ENCODE data around the gene DOK5. TPM values are rescaled to one million over a fixed set of nuclear protein-coding genes. Genes with fewer than 3 reads are reported as not detected.

Gene DOK5
- total RNA-seq, 1 experiment from 2014 or later = 4.9 TPM

DNA sequence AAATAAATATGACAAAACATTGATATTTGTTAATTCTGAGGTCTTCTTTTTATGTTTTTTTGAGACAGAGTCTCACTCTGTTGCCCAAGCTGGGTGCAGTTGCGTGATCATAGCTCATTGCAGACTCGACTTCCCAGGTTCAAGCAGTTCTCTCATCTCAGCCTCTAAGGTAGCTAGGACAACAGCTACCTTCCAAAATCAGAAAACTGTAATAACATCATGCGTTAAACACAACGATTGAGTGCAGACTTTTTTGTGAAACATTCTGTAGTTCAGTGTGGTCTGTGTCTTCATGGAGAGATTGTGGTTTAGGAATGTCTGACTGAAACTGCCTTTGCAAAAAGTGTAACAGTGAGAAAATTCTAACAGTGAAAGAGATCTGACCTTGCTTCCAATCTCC is 16.1 kb upstream of the DOK5 start:
- CTCF ChIA-PET = no interaction called here
- no peaks in the 10 kb centered on the region for H3K27me3 ChIP-seq (replicated peaks; ENCODE audit: insufficient read depth, low read depth, low read length, poor library complexity)
- POLR2A ChIA-PET (ENCODE audit: low non-redundant PET) = no interaction called here
- DNase-seq (ENCODE audit: low spot score) = no peak
- H3K9me3 ChIP-seq (ENCODE audit: low read depth, low read length, poor library complexity, severe bottlenecking) = no peaks in the 10 kb centered on the region
- TF ChIP-seq, protein P1, sequence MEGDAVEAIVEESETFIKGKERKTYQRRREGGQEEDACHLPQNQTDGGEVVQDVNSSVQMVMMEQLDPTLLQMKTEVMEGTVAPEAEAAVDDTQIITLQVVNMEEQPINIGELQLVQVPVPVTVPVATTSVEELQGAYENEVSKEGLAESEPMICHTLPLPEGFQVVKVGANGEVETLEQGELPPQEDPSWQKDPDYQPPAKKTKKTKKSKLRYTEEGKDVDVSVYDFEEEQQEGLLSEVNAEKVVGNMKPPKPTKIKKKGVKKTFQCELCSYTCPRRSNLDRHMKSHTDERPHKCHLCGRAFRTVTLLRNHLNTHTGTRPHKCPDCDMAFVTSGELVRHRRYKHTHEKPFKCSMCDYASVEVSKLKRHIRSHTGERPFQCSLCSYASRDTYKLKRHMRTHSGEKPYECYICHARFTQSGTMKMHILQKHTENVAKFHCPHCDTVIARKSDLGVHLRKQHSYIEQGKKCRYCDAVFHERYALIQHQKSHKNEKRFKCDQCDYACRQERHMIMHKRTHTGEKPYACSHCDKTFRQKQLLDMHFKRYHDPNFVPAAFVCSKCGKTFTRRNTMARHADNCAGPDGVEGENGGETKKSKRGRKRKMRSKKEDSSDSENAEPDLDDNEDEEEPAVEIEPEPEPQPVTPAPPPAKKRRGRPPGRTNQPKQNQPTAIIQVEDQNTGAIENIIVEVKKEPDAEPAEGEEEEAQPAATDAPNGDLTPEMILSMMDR (conservative IDR thresholded peaks at IDR 0.05; ENCODE audit: low read depth, low read length) = no peak
- no peak for TF ChIP-seq EZH2 (IDR thresholded peaks at IDR 0.05; ENCODE audit: borderline replicate concordance, low read depth, low read length, poor library complexity, severe bottlenecking)
- H3K27ac ChIP-seq (ENCODE audit: low read depth, low read length, poor library complexity, severe bottlenecking) = no peak overlapping the region
- no peak overlapping the region for H3K4me3 ChIP-seq (ENCODE audit: low read depth, low read length, poor library complexity, severe bottlenecking)
- intact Hi-C loops (cut with micrococcal nuclease; ENCODE audit: unreplicated experiment) = loop anchor here (5.0 kb wide), 1 partner anchor 188 kb away; no protein-coding TSS in a partner anchor
- H3K4me1 ChIP-seq (ENCODE audit: insufficient read depth, low read length, poor library complexity, severe bottlenecking) = no peaks in the 10 kb centered on the region
- BruUV-seq (replicated peaks) = no TSS peak
- H3K36me3 ChIP-seq (ENCODE audit: insufficient read depth, low read length, poor library complexity, severe bottlenecking) = no peaks in the 10 kb centered on the region

DNA sequence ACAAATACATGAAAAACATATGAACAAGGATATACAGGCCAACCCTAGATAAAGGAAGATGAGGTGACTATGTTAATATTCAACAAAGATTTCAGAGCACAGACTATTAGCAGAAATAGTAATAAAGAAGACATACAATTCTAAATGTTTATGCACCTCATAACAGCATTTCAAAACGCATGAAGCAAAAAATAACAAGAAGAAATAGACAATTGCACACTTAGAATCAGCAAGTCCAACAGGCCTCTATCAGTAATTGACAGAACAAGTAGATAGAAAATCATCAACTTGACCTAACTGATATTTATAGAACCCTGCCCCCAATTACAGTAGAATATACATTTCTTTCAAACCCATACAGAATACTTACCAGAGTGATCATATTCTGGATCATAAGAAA is 11.4 kb upstream of the DOK5 start:
- TF ChIP-seq, protein P1 (conservative IDR thresholded peaks at IDR 0.05; ENCODE audit: low read depth, low read length) = no peak
- TF ChIP-seq EZH2 (IDR thresholded peaks at IDR 0.05; ENCODE audit: borderline replicate concordance, low read depth, low read length, poor library complexity, severe bottlenecking) = no peak
- H3K27ac ChIP-seq (ENCODE audit: low read depth, low read length, poor library complexity, severe bottlenecking) = no peak overlapping the region
- no peak for DNase-seq (ENCODE audit: low spot score)
- H3K4me1 ChIP-seq (ENCODE audit: insufficient read depth, low read length, poor library complexity, severe bottlenecking) = no peaks in the 10 kb centered on the region
- no peaks in the 10 kb centered on the region for H3K36me3 ChIP-seq (ENCODE audit: insufficient read depth, low read length, poor library complexity, severe bottlenecking)
- ChIA-PET POLR2A (ENCODE audit: low non-redundant PET) (no interaction called here), CTCF (no interaction called here)
- BruUV-seq (replicated peaks) = no TSS peak
- H3K9me3 ChIP-seq (ENCODE audit: low read depth, low read length, poor library complexity, severe bottlenecking) = no peaks in the 10 kb centered on the region
- no peak overlapping the region for H3K4me3 ChIP-seq (ENCODE audit: low read depth, low read length, poor library complexity, severe bottlenecking)
- intact Hi-C loops (cut with micrococcal nuclease; ENCODE audit: unreplicated experiment) = no loop called here
- no peaks in the 10 kb centered on the region for H3K27me3 ChIP-seq (replicated peaks; ENCODE audit: insufficient read depth, low read depth, low read length, poor library complexity)

DNA sequence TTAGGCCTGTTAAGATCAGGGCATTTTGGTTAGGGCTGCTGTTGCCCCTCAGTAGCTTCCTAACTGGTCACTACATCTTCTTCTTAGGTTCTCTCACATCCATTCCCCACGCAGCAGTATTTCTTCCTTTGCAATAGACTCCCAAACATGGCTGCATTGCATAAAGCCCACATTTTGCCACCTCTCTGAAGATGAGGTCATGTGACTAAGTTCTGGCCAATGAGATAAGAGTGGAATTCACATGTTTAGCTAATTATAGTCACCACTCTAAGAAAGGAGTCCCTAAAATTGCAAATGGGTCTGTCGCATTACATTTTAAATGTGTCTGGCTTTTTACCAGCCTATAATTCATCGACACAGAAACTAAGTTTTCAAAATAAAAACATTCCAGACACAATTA is 9.3 kb upstream of the DOK5 start:
- no peaks in the 10 kb centered on the region for H3K36me3 ChIP-seq (ENCODE audit: insufficient read depth, low read length, poor library complexity, severe bottlenecking)
- DNase-seq (ENCODE audit: low spot score) = no peak
- H3K27ac ChIP-seq (ENCODE audit: low read depth, low read length, poor library complexity, severe bottlenecking) = no peak overlapping the region
- intact Hi-C loops (cut with micrococcal nuclease; ENCODE audit: unreplicated experiment) = no loop called here
- BruUV-seq (replicated peaks) = no TSS peak
- H3K4me3 ChIP-seq (ENCODE audit: low read depth, low read length, poor library complexity, severe bottlenecking) = no peak overlapping the region
- no peaks in the 10 kb centered on the region for H3K27me3 ChIP-seq (replicated peaks; ENCODE audit: insufficient read depth, low read depth, low read length, poor library complexity)
- H3K4me1 ChIP-seq (ENCODE audit: insufficient read depth, low read length, poor library complexity, severe bottlenecking) = no peaks in the 10 kb centered on the region
- TF ChIP-seq, protein P1 (conservative IDR thresholded peaks at IDR 0.05; ENCODE audit: low read depth, low read length) = no peak
- TF ChIP-seq EZH2 (IDR thresholded peaks at IDR 0.05; ENCODE audit: borderline replicate concordance, low read depth, low read length, poor library complexity, severe bottlenecking) = no peak
- CTCF ChIA-PET = no interaction called here
- H3K9me3 ChIP-seq (ENCODE audit: low read depth, low read length, poor library complexity, severe bottlenecking) = no peaks in the 10 kb centered on the region
- POLR2A ChIA-PET (ENCODE audit: low non-redundant PET) = no interaction called here

Data from A673 (cell line).